ENCODE measurements around the gene NLRC5.

NLRC5 gene

GRCh38 chr16:56965149-56966092 lies 23.9 kb upstream of the NLRC5 start:
- no peaks in the 10 kb centered on the region for H3K27me3 Mint-ChIP-seq (ENCODE audit: low read depth)
- peak overlapping the region; percentile 79 to 94 (median 87) for H3K27ac Mint-ChIP-seq
- H3K9me3 Mint-ChIP-seq, result no peaks in the 10 kb centered on the region
- TF ChIP-seq CTCF (IDR thresholded peaks at IDR 0.05; ENCODE audit: unreplicated experiment in 3 of 3), result no peak
- no peaks in the 10 kb centered on the region for H3K36me3 Mint-ChIP-seq (ENCODE audit: low read depth)
- no peak overlapping the region for H3K4me3 Mint-ChIP-seq
- H3K4me1 Mint-ChIP-seq, result peaks cover 24% of the 10 kb centered on the region

GRCh38 chr16:56966093-56966475 lies 23.3 kb upstream of the NLRC5 start:
- H3K4me1 Mint-ChIP-seq, result peaks cover 23% of the 10 kb centered on the region
- no peaks in the 10 kb centered on the region for H3K27me3 Mint-ChIP-seq (ENCODE audit: low read depth)
- TF ChIP-seq CTCF (IDR thresholded peaks at IDR 0.05; ENCODE audit: unreplicated experiment in 3 of 3), result no peak
- peak overlapping the region; percentile 79 to 94 (median 87) for H3K27ac Mint-ChIP-seq
- H3K9me3 Mint-ChIP-seq, result no peaks in the 10 kb centered on the region
- no peaks in the 10 kb centered on the region for H3K36me3 Mint-ChIP-seq (ENCODE audit: low read depth)
- no peak overlapping the region for H3K4me3 Mint-ChIP-seq

GRCh38 chr16:56967733-56968132 lies 21.6 kb upstream of the NLRC5 start:
- no peak overlapping the region for H3K4me3 Mint-ChIP-seq
- no peak for TF ChIP-seq CTCF (IDR thresholded peaks at IDR 0.05; ENCODE audit: unreplicated experiment in 3 of 3)
- no peaks in the 10 kb centered on the region for H3K36me3 Mint-ChIP-seq (ENCODE audit: low read depth)
- no peak overlapping the region for H3K27ac Mint-ChIP-seq
- H3K27me3 Mint-ChIP-seq (ENCODE audit: low read depth), result no peaks in the 10 kb centered on the region
- no peaks in the 10 kb centered on the region for H3K9me3 Mint-ChIP-seq
- H3K4me1 Mint-ChIP-seq, result peaks cover 16% of the 10 kb centered on the region

- no peak overlapping the region for H3K27ac Mint-ChIP-seq
- H3K4me1 Mint-ChIP-seq, result peaks cover 16% of the 10 kb centered on the region
- TF ChIP-seq CTCF (IDR thresholded peaks at IDR 0.05; ENCODE audit: unreplicated experiment in 3 of 3), result no peak
- no peak overlapping the region for H3K4me3 Mint-ChIP-seq
- H3K36me3 Mint-ChIP-seq (ENCODE audit: low read depth), result no peaks in the 10 kb centered on the region
- H3K27me3 Mint-ChIP-seq (ENCODE audit: low read depth), result no peaks in the 10 kb centered on the region
- H3K9me3 Mint-ChIP-seq, result no peaks in the 10 kb centered on the region
Measured at GRCh38 chr16:56969769-56970168, 19.6 kb upstream of the NLRC5 start.

GRCh38 chr16:56970934-56971767 lies 18.2 kb upstream of the NLRC5 start:
- TF ChIP-seq CTCF (IDR thresholded peaks at IDR 0.05; ENCODE audit: unreplicated experiment in 3 of 3), result no peak
- Mint-ChIP-seq H3K4me1 (peaks cover 2% of the 10 kb centered on the region), H3K27ac (no peak overlapping the region), H3K27me3 (ENCODE audit: low read depth) (peaks cover 5% of the 10 kb centered on the region), H3K36me3 (ENCODE audit: low read depth) (no peaks in the 10 kb centered on the region), H3K4me3 (no peak overlapping the region), H3K9me3 (no peaks in the 10 kb centered on the region)
